Endothelial cell of umbilical vein (primary cell): Measurements from ENCODE around the gene FOXP1. TPM values are rescaled to one million over a fixed set of nuclear protein-coding genes. Genes with fewer than 3 reads are reported as not detected.

ENCODE experiments used
- BruUV-seq: library from RNA; stranded (reverse); fragments of 400-500 nt; replicated peaks from 2 replicates; lab custom pipeline; 2021; lab: Mats Ljungman, UMichigan
- CTCF ChIA-PET: fragments of 300-600, 350-600 bp; sonication (Branson Sonifier 250); formaldehyde crosslinking; loops from one replicate; lab custom pipeline; 2021; ENCODE audit warnings: antibody characterized with exemption, inconsistent platforms; lab: Charles Lee
- POLR2A ChIA-PET: fragments of 300-600, 350-600 bp; sonication (Branson Sonifier 250); formaldehyde crosslinking; loops from one replicate; lab custom pipeline; 2021; ENCODE audit warnings: antibody characterized with exemption, inconsistent platforms; lab: Charles Lee
- DNase-seq: peaks from one replicate; pipeline ENCODE4 v3.0.0-alpha.2; 2011; ENCODE audit warnings: low read depth, low spot score
- FAIRE-seq: peaks from 2 replicates; lab custom pipeline; 2011; peaks lifted over from hg19 to GRCh38; lab: Jason Lieb, UNC
- H2AFZ ChIP-seq: 2 replicates; pipeline ENCODE4 v1.6.0; 2012; ENCODE audit warnings: low read depth, low read length, control low read depth, inconsistent platforms
- H3K27ac ChIP-seq: 2 replicates; pipeline ENCODE4 v1.5.1; 2011; ENCODE audit warnings: low read depth, mild to moderate bottlenecking, control low read depth, low read length, moderate library complexity; ENCODE audit not compliant: insufficient read depth
- H3K27me3 ChIP-seq, 2 experiments: 2 replicates each; pipeline versions ENCODE4 v1.6.0 to v1.6.1; 2011; ENCODE audit warnings: low read length in 2 of 2, mixed read lengths in 1 of 2; ENCODE audit not compliant: control insufficient read depth in 2 of 2, insufficient read depth in 2 of 2
- H3K36me3 ChIP-seq, 2 experiments: 2 replicates in 1 of 2; 3 replicates in 1 of 2; pipeline ENCODE4 v1.5.1; 2011; ENCODE audit warnings: low read length in 2 of 2, mild to moderate bottlenecking in 1 of 2, moderate library complexity in 1 of 2; ENCODE audit not compliant: control insufficient read depth in 2 of 2, insufficient read depth in 2 of 2; ENCODE audit errors: extremely low read depth in 1 of 2
- H3K4me1 ChIP-seq: 3 replicates; pipeline ENCODE4 v1.5.1; 2011; ENCODE audit warnings: mild to moderate bottlenecking, low read length; ENCODE audit not compliant: control insufficient read depth, insufficient read depth; ENCODE audit errors: extremely low read depth
- H3K4me2 ChIP-seq: 2 replicates; pipeline ENCODE4 v1.6.1; 2011; ENCODE audit warnings: low read length, control low read depth, mixed read lengths; ENCODE audit not compliant: insufficient read depth
- H3K4me3 ChIP-seq, 3 experiments: fragments of 200-600 bp in 1 of 3; sonication (generic), shearing (Covaris generic) in 1 of 3; replicated peaks in 1 of 3; 2 replicates each; pipeline ENCODE4 v1.5.1; 2011 to 2016; ENCODE audit warnings: control low read depth in 3 of 3, low read length in 3 of 3, mild to moderate bottlenecking in 2 of 3, inconsistent platforms in 1 of 3, low read depth in 1 of 3, moderate library complexity in 1 of 3; ENCODE audit not compliant: insufficient read depth in 1 of 3
- H3K79me2 ChIP-seq: 2 replicates; pipeline ENCODE4 v1.6.0; 2012; ENCODE audit warnings: low read length, inconsistent platforms; ENCODE audit not compliant: control insufficient read depth, insufficient read depth
- H3K9ac ChIP-seq: replicated peaks from 2 replicates; pipeline ENCODE3; 2011; ENCODE audit warnings: low read length, control low read depth; ENCODE audit not compliant: insufficient read depth; ENCODE audit errors: extremely low read depth
- H3K9me1 ChIP-seq: replicated peaks from 3 replicates; pipeline ENCODE4 v1.6.0; 2011; ENCODE audit warnings: mild to moderate bottlenecking, low read length; ENCODE audit not compliant: control insufficient read depth, insufficient read depth; ENCODE audit errors: extremely low read depth
- H3K9me3 ChIP-seq: replicated peaks from 2 replicates; pipeline ENCODE4 v1.5.1; 2012; ENCODE audit warnings: low read length, inconsistent platforms; ENCODE audit not compliant: control insufficient read depth, insufficient read depth
- H4K20me1 ChIP-seq: replicated peaks from 2 replicates; pipeline ENCODE3; 2011; ENCODE audit warnings: mild to moderate bottlenecking, low read length; ENCODE audit not compliant: control insufficient read depth, insufficient read depth; ENCODE audit errors: extremely low read depth
- EZH2 ChIP-seq: IDR thresholded peaks from 2 replicates; pipeline ENCODE4 v1.6.1; 2012; ENCODE audit warnings: borderline replicate concordance, low read depth, mild to moderate bottlenecking, moderate library complexity, low read length, inconsistent platforms; ENCODE audit not compliant: severe bottlenecking
- FOS ChIP-seq: IDR thresholded peaks from 2 replicates; pipeline ENCODE4 v1.6.1; 2011; ENCODE audit warnings: mild to moderate bottlenecking, low read length, moderate library complexity, borderline replicate concordance; ENCODE audit not compliant: insufficient read depth
- JUN ChIP-seq: IDR thresholded peaks from 2 replicates; pipeline ENCODE4 v1.6.1; 2011; ENCODE audit warnings: borderline replicate concordance, low read depth; ENCODE audit not compliant: insufficient read length, insufficient read depth
- MYC ChIP-seq: IDR thresholded peaks from one replicate; pipeline ENCODE4 v1.6.1; 2011; ENCODE audit warnings: mild to moderate bottlenecking, low read depth, low read length
- POLR2A ChIP-seq: IDR thresholded peaks from 2 replicates; pipeline ENCODE4 v1.6.1; 2012; ENCODE audit warnings: low read depth, mild to moderate bottlenecking, control low read depth, low read length
- POLR2AphosphoS5 ChIP-seq: IDR thresholded peaks from 2 replicates; pipeline ENCODE4 v1.6.1; 2012; ENCODE audit warnings: low read depth, mild to moderate bottlenecking, control low read depth, low read length, moderate library complexity; ENCODE audit not compliant: insufficient read depth
- dilution Hi-C: fragments of 300-500 bp; cut with MboI; formaldehyde crosslinking; loops from one replicate; pipeline ENCODE4 v1.15.0; 2019; ENCODE audit warnings: low sequenced_read_pairs; ENCODE audit not compliant: extremely low pct_ligation_motif_present
- intact Hi-C: fragments of 100-400 bp; cut with micrococcal nuclease; formaldehyde crosslinking; loops from one replicate; pipeline ENCODE4 v1.10.0; 2022
- polyA plus RNA-seq, 4 experiments: library from polyadenylated mRNA; depleted of rRNA in 3 of 4; stranded (reverse) in 3 of 4; unstranded in 1 of 4; fragments of >200 nt; gene quantifications; 2 replicates each; pipeline versions ENCODE4 v1.2.1 to v1.2.3, GENCODE V29; 2011 to 2012; ENCODE audit warnings: missing spikeins in 1 of 4
- total RNA-seq: library from RNA; stranded (reverse); gene quantifications from 2 replicates; pipeline ENCODE4 v1.2.3, GENCODE V29; 2021
- TF ChIP-seq, protein P1 (sequence below), 2 donors: IDR thresholded peaks; 1 replicate in 1 of 2; 2 replicates in 1 of 2; pipeline ENCODE4 v1.5.1; 2011; ENCODE audit warnings: low read length in 2 of 2, mild to moderate bottlenecking in 2 of 2, moderate library complexity in 2 of 2, control low read depth in 1 of 2, inconsistent platforms in 1 of 2, low read depth in 1 of 2; ENCODE audit not compliant: insufficient read depth in 1 of 2; ENCODE audit errors: extremely low read depth in 1 of 2
- TF ChIP-seq, protein P2 (sequence below): IDR thresholded peaks from 2 replicates; pipeline ENCODE4 v1.6.1; 2011; ENCODE audit not compliant: insufficient read depth, insufficient read length

Gene FOXP1
- total and polyA plus RNA-seq, 2 donors (not counting 3 experiments of a cell fraction or from before 2014, with no cell fraction given): 41.0 to 107 TPM

DNA sequence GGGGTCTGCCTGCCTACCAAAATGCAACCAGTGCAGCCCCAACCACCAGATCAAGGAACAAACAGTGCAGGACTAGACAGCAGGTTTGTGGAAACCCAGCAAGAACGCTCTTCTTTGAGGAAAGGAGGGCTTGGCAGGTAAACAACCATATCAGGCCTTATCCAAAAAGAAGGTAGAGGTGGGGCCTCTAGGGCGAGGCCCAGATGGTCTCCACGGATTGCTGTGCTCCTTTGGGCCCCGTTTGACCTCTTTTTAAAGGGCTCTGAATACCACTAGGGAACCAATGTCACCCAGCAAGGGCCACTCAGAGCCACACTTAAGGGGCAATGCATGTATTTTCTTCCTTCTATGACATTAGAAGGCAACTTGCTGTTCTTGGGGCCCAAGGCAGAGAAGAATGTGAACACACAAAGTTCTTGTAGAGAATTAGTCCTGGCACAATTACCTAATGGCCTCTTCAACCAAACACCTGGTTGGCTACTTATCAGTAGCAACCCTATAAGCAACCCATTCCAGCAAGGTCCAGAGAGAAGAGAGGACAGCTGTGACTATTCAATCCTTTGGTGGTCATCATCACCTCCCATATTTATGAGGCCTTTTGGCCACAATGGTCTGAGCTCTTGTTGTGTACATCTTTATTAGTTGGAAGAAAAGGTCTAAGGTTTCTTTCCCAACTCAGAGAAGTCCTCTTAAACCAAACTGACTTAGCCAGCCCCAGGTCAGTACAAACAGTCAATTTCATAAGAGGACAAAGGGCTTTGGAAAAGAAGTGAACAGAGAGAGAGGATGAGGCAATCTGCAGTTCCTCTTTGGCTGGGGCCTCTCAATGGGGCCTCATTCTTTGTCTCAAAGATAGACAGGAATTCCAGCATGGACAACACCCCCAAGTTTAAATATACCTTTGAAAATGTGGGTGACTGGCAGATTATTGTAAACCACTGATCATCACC lies 36.0 kb downstream of the FOXP1 start:
- intact Hi-C loops: no loop called here
- H3K9ac ChIP-seq: no peak overlapping the region
- no peaks in the 10 kb centered on the region for H3K9me3 ChIP-seq
- TF ChIP-seq FOS (no peak), MYC (no peak), POLR2A (no peak), JUN (no peak), EZH2 (no peak), POLR2AphosphoS5 (no peak)
- TF ChIP-seq, protein P1, sequence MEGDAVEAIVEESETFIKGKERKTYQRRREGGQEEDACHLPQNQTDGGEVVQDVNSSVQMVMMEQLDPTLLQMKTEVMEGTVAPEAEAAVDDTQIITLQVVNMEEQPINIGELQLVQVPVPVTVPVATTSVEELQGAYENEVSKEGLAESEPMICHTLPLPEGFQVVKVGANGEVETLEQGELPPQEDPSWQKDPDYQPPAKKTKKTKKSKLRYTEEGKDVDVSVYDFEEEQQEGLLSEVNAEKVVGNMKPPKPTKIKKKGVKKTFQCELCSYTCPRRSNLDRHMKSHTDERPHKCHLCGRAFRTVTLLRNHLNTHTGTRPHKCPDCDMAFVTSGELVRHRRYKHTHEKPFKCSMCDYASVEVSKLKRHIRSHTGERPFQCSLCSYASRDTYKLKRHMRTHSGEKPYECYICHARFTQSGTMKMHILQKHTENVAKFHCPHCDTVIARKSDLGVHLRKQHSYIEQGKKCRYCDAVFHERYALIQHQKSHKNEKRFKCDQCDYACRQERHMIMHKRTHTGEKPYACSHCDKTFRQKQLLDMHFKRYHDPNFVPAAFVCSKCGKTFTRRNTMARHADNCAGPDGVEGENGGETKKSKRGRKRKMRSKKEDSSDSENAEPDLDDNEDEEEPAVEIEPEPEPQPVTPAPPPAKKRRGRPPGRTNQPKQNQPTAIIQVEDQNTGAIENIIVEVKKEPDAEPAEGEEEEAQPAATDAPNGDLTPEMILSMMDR (IDR thresholded peaks at IDR 0.05; ENCODE audit: extremely low read depth in 1 of 2, insufficient read depth in 1 of 2, low read depth in 1 of 2, low read length in 2 of 2): no peak
- TF ChIP-seq, protein P2, sequence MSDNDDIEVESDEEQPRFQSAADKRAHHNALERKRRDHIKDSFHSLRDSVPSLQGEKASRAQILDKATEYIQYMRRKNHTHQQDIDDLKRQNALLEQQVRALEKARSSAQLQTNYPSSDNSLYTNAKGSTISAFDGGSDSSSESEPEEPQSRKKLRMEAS: no peak
- DNase-seq (no peak), FAIRE-seq (no peak)
- no peak overlapping the region for H2AFZ ChIP-seq
- H3K4me2 ChIP-seq: no peak overlapping the region
- CTCF ChIA-PET: no interaction called here
- no peaks in the 10 kb centered on the region for H4K20me1 ChIP-seq
- POLR2A ChIA-PET: no interaction called here
- no peaks in the 10 kb centered on the region for H3K36me3 ChIP-seq
- no TSS peak for BruUV-seq
- H3K27me3 ChIP-seq: no peaks in the 10 kb centered on the region
- no peak overlapping the region for H3K27ac ChIP-seq
- H3K9me1 ChIP-seq: no peaks in the 10 kb centered on the region
- dilution Hi-C loops: no loop called here
- H3K4me1 ChIP-seq: peaks cover 22% of the 10 kb centered on the region
- no peak overlapping the region for H3K4me3 ChIP-seq
- no peaks in the 10 kb centered on the region for H3K79me2 ChIP-seq
